ENCODE results near the gene TCFL5.

DNA sequence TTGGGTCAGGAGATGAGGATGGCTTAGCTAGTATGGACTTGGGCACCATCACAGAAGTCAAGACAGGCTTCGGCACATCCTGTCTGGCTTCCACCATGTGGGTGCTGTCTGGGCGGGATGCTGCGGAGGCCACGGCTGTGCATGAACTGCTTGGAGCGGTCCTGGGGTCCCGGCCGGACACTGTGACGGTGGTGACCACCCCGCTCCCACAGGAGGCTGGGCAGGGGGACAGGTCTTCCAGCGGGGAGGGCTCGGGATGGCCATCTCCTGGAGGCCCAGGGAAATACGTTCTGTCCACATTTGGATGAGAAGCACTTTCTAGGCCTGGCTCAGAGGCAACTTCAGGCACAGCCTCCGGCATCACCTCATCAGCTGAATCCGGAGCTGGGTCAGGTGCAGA, 32.1 kb upstream of the TCFL5 start:
- TF ChIP-seq POLR2A (IDR thresholded peaks at IDR 0.05), result no peak
- no peak for TF ChIP-seq EP300 (IDR thresholded peaks at IDR 0.05)
